Astrocyte (in vitro differentiated cells and primary cell): ENCODE data around the gene LEMD2.

ENCODE experiments used
- EZH2 ChIP-seq: IDR thresholded peaks from 2 replicates; pipeline ENCODE4 v1.6.1; 2012; ENCODE audit warnings: mild to moderate bottlenecking, low read length, inconsistent platforms; ENCODE audit not compliant: insufficient read depth
- TF ChIP-seq, protein P1 (sequence below): IDR thresholded peaks from 2 replicates; pipeline ENCODE4 v1.5.1; 2011; ENCODE audit warnings: low read depth, mild to moderate bottlenecking, inconsistent platforms, low read length, moderate library complexity; ENCODE audit not compliant: insufficient read depth

DNA sequence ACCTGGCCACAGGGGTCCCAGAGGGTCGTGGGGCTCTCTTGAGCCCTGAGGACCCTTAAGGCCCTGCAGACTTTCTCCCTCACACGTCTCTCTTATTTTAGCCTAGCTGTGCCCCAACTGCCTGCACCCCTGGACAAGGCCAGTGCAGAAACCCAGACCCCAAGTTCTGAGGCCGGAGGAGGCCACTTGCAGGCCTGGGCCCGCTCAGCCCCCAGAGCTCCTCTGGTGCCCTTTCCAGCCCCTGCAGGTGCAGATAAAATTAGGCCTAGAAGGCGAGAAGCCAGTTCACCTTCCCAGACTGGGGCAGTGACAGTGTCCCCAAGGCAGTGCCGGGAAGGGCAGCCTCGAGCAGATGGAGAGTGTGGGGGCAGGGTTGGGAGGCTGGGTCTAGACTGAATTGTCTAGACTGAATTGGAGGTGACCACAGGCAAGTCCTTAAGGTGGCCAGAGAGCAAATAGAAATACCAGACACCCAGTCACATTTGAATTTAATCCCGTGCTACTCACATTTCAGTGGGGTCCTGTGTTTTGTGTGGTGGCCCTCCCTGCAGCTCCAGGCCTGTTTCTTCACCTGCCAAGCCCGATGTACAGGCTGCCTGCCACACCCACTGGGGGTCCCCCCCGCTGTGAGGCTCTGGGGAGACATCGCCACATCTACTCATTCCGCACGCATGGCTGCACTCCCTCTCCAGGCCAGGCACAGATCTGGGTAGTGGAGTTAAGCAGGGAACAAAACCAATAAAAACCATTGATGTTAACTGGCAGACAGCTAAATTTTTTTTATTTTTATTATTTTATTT, 33.7 kb downstream of the LEMD2 start:
- TF ChIP-seq, protein P1, sequence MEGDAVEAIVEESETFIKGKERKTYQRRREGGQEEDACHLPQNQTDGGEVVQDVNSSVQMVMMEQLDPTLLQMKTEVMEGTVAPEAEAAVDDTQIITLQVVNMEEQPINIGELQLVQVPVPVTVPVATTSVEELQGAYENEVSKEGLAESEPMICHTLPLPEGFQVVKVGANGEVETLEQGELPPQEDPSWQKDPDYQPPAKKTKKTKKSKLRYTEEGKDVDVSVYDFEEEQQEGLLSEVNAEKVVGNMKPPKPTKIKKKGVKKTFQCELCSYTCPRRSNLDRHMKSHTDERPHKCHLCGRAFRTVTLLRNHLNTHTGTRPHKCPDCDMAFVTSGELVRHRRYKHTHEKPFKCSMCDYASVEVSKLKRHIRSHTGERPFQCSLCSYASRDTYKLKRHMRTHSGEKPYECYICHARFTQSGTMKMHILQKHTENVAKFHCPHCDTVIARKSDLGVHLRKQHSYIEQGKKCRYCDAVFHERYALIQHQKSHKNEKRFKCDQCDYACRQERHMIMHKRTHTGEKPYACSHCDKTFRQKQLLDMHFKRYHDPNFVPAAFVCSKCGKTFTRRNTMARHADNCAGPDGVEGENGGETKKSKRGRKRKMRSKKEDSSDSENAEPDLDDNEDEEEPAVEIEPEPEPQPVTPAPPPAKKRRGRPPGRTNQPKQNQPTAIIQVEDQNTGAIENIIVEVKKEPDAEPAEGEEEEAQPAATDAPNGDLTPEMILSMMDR: no peak
- no peak for TF ChIP-seq EZH2
